HG02870 (cell line): ENCODE results near the gene ADGRL2.
A peak's percentile ranks its signal among the peaks of the same experiment; 100 is the strongest.

Experiments
- ATAC-seq: cut with Tn5 transposase; IDR thresholded peaks from one replicate; pipeline ENCODE4 v1.9.1; 2021; ENCODE audit warnings: mild to moderate bottlenecking, moderate library complexity; ENCODE audit not compliant: unreplicated experiment

Gene ADGRL2

GRCh38 chr1:81800695-81801650, at the start of gene ADGRL2:
Gene ADGRL2 (plus strand): TSS chr1:81800934. CDS start chr1:81836985, 36,051 bp downstream.
- peak; percentile 50 for ATAC-seq

- ATAC-seq = no peak
Measured at GRCh38 chr1:81752840-81753239, 47.9 kb upstream of the ADGRL2 start.

GRCh38 chr1:81754424-81754823, 46.3 kb upstream of the ADGRL2 start:
- no peak for ATAC-seq

- no peak for ATAC-seq
Measured at GRCh38 chr1:81756872-81757271, 43.9 kb upstream of the ADGRL2 start.

DNA sequence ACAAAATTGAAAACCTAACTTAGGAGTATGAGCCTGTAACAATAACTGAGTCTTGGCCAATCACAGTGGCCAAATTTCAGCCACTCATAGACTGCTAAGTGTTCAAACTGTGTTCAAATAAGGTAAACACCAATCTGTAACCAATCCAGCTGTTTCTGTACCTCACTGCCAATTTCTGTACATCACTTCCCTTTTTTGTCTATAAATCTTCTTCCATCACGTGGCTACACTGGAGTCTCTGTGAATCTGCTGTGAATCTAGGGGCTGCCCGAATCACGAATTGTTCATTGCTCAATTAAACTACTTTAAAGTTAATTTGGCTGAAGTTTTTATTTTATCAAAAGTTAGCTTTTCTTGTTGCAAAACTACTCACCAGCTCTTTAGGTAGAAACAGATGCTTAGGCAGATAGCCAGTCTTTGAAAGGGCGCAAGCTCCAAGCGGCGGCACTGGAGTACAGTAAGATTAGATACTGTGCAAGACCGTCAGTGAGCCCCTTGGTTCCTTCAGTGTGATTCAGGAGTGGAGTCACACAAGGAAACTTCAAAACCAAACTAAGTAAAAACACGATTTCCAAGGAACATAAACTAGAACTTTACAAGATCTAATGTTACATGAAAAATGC, 43.2 kb upstream of the ADGRL2 start:
- no peak for ATAC-seq

- no peak for ATAC-seq
Measured at GRCh38 chr1:81758181-81758580, 42.6 kb upstream of the ADGRL2 start.

DNA sequence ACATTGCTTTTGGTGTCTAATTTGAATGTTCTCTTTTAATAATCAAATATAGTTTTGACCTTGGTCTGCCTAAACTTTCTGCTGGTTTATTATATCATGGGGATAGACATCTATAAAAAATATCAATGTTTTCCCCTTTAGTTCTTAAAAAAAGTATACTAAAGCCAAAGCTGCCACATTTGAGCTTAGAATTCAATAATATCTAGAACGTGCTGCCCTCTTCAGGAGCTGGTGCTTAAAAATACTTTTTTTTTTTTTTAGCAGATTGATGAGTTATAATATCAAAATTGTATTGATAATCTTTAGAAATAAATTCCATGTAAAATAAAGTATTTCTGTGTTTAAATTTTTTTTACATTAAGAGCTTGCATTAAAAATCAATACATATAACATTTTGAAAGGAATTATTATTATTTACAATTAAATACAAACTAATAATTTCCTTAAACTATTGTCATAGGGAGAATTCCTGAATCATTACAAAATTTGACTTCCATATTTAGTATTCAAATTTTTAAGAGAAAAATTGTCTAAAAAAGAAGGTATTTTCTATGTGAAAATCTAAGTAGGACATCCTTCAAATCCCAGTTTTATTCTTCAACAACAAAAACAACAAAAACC, 40.1 kb upstream of the ADGRL2 start:
- no peak for ATAC-seq

GRCh38 chr1:81775510-81775909, 25.2 kb upstream of the ADGRL2 start:
- no peak for ATAC-seq

DNA sequence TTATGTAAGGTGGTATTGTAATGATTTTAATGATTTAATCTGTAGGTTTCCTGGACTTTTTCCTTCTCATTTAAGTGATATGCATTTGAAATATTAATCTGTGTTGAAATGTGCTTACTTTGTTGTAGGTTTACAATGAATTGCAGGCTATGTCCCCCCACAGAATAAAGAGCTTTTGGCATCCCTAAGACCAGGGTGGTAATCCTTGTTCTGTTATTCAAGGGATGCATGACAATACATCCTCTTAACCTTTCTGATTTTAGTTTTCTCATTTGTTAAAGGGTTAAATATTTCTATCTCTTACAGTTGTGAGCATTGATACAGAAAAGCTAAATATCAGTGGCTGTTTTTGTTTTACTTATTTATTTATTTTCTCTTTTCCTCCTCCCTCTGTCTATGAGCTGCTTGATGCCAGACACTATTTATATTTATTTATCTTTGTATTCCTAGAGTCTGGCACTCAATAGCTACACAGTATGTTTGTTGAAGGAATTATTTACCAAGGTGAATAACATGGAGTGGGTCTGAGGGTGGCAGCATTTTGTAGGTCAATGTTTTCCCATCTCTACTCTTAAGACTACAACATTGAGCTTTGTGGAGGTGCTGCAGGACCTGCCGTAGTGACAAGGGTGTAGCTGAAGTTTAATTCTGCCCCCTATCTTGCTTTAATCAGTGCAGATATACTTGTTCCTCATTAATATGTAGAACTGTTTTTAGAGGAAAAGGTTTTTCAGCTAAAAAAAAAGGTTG, 19.9 kb upstream of the ADGRL2 start:
- no peak for ATAC-seq

- no peak for ATAC-seq
Measured at GRCh38 chr1:81781749-81782148, 19.0 kb upstream of the ADGRL2 start.

- ATAC-seq = no peak
Measured at GRCh38 chr1:81792184-81792583, 8.6 kb upstream of the ADGRL2 start.

GRCh38 chr1:81797701-81798100, 3.0 kb upstream of the ADGRL2 start:
- no peak for ATAC-seq

DNA sequence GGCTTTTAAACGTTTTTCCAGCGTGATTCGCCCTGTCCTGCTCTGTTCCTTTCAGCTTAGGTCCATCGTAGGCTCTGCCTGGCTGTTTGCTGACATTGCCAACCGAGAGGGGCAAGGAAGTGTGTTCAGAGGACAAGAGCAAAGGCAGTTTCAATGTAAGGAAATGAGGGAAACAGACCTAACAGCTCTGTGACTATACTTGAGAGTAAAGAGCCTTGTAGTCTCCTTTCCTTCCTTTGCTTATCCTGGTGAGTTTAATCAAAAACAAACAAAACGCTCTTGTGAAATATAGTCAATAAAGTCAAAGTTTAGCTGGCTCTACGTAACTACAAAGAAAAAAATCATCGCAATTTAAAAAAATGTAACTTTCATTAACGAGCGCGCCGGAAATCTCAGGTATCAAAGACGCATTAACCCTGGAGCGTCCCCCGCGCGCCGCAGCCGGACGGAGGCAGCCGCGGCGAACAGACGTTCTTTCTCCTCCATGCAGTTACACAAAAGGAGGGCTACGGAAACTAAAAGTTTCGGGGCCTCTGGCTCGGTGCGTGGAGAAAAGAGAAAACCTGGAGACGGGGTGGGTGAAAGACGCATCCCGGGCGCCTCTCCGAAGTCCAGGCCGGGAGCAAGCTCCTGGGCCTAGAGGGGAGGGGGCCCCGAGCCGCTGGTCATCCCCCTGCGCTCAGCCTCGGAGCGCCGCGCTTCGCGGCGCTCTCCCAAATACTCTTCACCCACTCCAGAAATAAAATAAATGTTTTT, 617 bp upstream of the ADGRL2 start:
- no peak for ATAC-seq

DNA sequence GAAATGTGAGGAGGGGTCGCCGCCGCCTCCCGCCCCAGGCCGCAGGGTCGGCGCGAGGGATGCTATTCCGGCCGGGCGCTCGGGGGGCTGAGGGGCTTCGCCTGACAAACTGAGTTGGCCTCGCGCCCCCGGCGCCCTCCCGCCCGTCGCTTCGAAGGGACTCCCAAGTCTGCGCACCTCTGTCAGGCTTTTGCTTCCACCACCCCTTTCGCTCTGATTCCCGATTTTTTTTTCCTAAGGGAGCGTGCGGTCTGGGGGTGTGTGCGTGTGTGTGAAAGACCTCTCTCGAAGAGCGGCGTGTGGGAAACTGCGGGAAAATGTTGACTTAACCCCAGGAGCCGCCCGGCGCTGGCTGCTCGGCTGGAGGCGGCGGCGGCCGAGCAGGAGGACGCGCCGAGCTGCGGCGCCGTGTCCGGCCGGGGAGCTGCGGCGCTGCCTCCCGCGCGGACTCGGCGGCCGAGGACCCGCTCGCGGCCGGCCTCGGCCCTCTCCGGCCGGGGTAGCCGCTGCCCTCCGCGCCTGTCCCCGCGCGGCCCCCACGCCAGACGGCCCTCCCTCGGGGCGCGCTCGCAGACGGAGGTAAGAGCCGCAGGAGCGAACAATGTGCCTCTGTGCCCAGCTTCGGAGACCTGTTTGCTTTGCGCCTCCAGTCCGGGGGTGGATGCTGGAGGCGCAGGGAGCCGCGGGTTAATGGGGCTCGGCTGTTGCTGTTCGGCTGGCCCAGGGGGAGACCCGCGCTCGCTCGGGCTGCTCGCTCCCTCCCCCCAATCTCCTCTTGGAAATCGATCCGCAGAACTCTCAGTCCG, 1.1 kb downstream of the ADGRL2 start:
- no peak for ATAC-seq

GRCh38 chr1:81802457-81802706, 1.6 kb downstream of the ADGRL2 start:
- ATAC-seq = no peak

DNA sequence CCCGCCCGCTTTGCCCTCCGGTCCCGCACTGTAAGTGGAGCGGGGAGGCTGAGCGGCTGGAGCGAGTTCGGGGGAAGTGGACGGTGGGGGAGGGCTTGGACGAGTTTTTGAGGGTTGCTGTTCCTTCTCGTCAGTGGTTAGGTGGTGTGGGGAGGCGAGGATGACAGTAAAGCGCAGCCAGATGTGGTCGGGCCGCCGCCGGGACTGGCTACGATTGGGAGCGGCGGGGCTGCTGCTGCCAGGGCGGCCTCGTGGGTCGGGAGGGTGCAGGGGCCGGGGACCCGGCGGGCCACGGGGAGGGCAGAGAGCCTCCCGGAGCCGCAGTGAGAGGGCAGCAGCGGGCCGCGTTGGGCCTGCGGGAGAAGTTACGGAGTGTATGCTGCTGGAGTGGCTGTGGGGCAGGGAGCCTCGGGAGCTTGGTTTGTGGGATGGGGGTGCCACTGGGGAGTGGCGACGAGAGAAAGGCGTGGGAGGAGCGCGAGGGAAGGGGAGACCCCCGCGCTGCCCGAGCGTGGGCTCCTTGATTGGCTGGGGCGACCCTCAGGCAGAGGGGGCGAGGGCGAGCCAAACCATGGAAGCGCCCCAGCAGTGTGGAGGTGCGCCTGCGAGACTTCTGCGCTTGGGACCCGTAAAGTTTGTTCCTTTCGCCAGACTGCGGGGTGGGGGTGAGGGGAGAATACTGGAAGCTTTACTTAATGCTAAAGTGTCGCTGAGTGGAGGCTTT, 2.1 kb downstream of the ADGRL2 start:
- ATAC-seq = no peak

DNA sequence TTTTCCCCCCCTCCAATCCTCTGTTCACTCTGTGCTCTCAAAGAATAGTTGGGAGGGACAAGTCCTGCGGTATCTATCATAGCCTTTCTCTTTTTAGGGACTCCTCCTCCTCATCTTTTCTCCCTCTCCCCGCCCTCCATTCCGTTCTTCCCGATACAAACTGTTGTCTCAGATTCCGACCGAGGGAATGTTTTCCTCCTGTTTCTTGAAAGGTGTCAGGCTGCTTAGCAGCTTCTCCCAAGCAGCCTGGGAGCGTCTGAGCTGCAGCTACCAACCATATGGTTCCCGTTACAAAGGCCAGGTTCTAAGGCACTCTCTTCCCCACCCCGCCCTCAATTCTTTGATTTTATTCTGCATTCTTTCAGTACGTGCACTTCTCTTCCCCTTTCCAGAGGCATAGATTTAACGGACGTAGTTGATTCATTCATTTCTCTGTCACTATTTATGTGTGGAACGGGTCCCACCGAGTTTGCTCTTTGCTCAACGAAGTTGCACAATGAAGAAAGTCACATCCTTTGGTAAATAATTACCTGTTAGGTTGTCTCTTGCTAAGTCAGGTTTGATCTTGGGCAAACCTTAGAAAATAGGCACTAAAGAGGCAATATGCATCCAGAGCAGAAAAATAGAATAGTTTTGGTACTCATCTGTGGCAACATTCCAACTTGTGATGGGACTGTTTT, 2.8 kb downstream of the ADGRL2 start:
- no peak for ATAC-seq

GRCh38 chr1:81804312-81804711, 3.6 kb downstream of the ADGRL2 start:
- no peak for ATAC-seq
